GM18511 (cell line): Measurements from ENCODE around the gene LTB4R.
A peak's percentile ranks its signal among the peaks of the same experiment; 100 is the strongest.
"Not testable (repeated sequence)": the region's sequence is repeated elsewhere in the genome, so short reads cannot be mapped to it uniquely, and the experiment has no call there.

Experiments
- ATAC-seq: cut with Tn5 transposase; IDR thresholded peaks from one replicate; pipeline ENCODE4 v1.9.1; 2021; ENCODE audit warnings: mild to moderate bottlenecking, moderate library complexity; ENCODE audit not compliant: unreplicated experiment

Gene LTB4R

GRCh38 chr14:24317141-24317928 is 6.0 kb downstream of the LTB4R start:
- no peak for ATAC-seq

DNA sequence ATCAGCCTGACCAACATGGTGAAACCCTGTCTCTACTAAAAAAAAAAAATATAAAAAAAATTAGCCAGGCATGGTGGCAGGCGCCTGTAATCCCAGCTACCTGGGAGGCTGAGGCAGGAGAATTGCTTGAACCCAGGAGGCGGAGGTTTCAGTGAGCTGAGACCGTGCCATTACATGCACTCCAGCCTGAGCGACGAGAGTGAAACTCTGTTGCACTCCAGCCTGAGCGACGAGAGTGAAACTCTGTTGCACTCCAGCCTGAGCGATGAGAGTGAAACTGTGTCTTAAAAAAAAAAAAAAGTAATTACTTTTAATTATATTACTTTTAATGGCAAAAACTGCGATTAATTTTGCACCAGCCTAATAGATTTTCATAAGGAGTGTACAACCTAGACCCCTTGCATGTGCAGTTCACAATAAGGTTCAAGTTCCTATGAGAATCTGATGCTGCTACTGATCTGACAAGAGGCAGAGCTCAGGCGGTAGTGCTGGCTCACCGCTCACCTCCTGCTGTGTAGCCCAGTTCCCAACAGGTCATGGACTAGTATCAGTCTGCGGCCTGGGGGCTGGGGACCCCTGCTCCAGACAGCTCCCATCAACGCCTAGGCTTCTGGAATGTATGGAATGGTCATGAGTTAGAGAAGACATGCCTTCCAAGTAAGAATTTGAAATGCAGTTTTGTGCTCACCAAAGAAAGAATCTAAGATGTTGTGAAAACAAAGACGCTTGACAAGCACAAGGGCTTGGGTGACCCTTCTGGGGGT is 10.1 kb downstream of the LTB4R start:
- no peak for ATAC-seq

DNA sequence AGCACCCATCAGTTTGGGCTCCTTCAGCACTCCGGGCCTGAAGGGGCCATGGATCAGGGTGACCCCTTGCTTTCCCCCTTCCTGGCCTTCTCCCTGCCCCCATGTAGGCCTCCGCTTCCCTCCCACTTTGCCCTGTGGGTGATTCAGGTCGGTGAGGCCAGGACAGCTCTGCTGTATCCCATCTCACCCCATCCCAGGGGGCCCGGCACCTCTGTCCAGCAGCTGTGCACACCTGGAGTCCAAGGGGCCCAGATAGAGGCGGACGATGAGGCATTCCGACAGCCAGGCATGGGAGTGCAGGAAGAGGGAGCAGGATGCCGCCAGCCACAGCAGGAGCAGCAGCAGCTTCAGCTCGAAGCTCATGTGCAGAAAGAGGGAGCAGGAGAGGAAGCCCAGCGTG is 11.4 kb downstream of the LTB4R start:
- no peak for ATAC-seq

- ATAC-seq, result no peak
Observed at GRCh38 chr14:24323341-24323740, 12.0 kb downstream of the LTB4R start.

DNA sequence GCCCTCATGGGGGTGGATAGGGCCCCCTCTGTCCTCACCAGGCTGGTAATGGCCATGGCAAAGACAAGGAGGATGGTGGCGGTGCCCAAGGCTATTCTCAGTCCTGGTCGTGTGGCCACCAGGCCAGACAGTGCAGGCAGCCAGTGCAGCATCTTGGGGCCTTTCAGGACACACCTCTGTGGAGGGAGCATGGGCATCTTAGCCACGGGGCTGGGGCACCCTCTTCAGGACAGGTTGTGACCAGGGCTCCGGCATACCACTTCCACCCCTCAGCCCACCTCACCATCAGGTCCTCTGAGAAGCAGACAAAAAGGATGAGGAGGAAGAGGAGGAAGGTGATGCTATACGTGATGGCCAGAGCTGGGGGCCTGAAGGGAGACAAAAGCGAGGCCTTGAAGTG is 12.7 kb downstream of the LTB4R start:
- no peak for ATAC-seq

GRCh38 chr14:24325041-24325530 is 13.8 kb downstream of the LTB4R start:
- ATAC-seq, result no peak

- no peak for ATAC-seq
Observed at GRCh38 chr14:24325963-24326362, 14.7 kb downstream of the LTB4R start.

DNA sequence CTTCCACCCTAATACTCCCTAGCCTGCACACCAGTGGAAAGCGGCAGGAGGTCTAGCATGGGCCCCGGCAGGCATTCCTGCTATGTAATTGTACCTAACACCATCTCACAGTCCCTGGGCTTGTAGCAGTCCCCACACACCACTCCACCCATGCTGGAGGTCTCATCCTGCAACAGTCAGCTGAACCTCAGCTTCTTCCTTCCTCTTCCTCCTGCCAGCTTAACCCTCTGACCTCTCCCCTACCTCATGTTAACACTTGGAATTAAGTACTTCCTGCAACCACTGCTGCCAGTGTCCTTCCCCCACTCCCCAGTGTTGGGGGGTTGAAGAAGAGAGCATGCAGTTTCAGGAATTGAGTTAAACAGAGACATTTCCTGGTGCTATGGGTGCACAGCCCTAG is 16.0 kb downstream of the LTB4R start:
- no peak for ATAC-seq

GRCh38 chr14:24327914-24328313 is 16.6 kb downstream of the LTB4R start:
- not testable (repeated sequence) for ATAC-seq

- ATAC-seq, result no peak
Observed at GRCh38 chr14:24329073-24329663, 17.9 kb downstream of the LTB4R start.

DNA sequence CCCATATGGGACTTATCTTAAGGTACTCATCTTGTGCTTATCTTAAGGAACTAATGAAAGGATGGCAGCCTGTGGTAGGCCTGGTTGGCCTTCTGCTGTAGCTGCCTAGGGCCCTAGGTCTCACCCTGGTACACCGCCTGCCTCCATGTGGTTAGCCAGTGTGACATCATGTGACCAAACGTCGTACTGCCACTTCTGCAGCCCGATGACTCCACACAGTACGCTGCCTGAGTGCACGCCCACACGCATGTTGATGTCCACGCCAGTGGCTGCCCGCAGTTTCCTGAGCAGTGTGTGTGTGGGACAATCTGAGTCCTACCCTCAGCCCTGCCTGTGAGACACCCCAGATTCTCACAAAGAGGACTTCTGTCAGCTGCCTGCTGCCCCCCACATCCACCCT is 18.4 kb downstream of the LTB4R start:
- ATAC-seq, result no peak

DNA sequence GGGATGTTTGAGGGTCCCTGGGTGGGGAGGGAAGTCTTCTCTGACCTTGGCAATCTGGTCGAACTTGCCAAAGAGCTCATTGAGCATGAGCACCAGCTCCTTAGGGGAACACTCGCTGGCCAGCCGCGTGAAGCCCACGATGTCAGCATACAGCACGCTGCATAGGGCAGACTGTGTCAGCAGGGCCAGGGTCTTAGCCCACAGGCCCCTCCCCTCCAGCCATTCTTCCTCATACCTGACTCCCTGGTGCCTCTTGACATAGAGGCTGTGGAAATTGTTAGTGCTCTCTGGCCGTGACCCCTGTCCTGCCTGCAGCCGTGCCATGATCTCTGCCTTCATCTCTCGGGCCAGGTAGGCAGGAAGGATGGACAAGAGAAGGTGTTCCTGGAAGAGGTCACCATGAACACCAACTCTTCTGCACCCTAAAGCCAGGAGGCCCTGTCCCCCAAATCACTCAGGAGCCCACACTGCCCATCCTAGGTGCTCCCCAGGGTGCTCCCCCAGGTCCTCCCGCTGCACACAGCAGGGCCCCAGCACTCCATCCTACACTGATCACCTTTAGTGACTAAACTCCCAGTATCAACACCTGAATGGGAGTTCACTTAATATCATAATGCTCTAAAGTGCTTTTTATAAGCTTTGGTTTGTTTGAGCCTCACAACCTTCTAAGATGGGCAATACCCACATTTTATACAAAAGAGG is 19.8 kb downstream of the LTB4R start:
- ATAC-seq, result no peak

DNA sequence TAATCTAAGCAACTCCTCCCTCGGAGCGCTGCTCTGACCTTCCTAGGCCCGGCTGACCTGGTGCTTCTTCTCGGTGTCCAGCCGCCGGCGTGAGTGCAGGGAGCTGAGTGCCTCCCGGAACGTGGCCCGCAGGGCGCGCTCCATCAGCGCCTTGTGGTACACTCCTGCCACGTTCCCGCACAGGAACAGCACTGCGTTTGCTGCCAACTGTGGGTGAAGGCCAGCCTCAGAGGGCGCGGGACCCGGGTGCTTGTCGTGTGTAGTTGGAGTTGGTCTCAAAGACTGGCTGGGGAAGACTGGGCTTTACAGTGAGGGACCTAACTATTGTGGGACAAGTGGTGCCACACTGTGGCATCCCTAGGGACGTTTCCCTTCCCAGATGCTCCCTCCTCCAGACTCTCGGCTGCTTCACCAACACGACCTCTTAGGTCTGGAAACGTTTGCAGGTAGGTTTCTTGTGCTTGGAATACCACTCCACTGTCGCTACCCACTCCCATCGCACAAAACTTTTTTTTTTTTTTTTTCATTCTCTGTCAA is 20.5 kb downstream of the LTB4R start:
- no peak for ATAC-seq

DNA sequence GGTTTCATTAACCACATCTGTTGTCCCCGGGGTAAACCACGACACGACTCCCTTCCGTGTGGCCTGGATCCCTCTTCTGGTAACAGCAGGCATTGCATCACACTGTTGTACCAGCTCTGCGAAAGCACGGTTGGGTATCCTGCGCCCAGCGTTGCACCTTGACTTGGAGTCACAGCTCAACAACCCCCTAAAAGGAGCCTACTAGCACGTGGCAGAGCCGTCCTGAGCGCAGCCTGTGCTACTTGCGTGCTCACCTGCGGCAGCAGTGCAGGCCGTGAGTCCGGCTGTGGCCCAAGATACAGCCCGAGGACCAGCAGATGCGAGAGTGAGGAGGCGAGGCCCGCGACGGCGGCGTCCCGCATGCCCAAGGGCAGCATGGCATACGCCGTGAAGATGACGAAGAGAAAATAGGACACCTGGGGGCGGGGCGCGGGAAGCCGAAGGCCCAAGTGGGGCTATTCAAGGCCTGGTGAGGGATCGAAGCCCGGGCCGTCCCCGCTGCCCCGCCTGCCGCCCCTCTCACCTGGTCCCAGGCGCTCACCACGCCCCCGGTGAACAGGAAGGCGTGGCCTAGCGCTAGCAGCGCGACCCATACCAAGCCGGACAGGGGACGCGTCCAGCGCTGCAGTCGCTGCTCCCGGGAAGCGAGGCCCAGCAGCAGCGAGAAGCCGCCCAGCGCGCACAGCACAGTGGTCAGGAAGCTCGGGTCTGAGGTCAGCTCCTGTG is 21.1 kb downstream of the LTB4R start:
- ATAC-seq, result peak; percentile 90

GRCh38 chr14:24334431-24335291 is 23.4 kb downstream of the LTB4R start, which contains the start of gene ADCY4:
Gene ADCY4, minus strand, starts transcription at chr14:24335071. Its CDS starts 419 bp downstream, at chr14:24334652.
- ATAC-seq, result no peak

DNA sequence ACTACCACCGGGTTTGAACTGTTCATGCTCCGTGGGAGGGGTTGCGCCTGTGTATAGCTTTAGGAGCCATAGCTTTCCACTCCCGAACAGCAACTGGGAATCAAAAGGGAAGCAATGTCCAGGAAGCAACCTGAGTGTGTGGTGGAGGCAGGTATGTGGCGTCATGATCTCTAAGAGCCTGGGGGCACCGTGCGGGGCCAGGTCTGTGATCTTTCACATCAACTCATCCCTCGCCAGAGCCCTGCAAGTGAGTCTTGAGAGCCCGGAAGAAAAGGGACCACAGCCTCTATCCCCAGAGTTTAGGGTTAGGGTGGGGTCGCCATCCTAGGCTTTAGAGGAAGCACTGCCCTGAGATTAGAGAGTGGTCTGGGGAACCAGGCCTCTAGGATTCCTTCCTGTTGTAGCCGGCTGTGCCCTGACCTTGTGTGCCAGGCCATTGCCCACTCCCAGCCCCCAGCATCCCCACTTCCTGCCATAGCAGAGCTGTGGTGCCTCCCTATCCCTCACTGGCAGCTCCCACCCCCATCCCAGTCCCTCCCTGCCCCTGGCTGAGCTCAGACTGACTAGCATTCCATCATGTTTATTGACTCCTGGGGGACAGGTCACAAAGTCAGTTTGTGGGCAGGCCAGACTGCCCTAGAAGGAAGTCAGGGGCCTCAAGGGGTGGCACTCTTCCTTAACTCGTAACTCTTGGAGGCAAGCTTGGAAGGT is 24.3 kb downstream of the LTB4R start:
- ATAC-seq, result no peak

DNA sequence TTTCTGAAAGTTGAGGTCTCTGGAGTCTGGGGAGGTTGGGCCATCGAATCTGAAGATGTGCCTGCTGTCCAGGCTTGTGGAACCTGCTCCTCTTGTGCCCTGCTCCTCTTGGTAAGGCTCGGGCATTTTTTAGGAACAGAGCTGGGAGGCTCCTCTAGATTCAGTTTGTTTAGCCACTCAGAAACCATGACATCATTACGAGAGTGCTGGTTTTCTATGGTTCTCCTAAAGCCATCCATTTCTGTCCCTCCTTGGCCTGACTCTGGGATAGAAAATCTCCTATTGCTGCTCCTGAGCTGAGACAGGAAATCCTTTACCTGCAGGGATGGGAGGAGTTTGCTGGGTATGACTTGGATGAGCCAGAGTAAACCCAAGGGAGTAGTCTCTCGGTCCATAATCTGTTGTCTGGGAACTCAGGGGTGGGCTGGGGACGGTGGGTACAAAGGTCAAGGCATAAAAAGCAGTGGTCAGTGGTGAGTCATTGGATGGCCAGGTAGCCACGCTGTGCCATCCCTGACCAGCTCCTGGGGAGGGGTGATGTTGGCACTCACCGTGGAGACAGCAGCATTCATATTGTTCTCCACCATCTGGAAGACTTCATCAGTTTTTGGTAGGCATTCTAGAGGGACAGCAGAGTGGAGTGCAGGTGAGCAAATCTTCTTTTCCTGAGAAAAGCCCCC is 26.0 kb downstream of the LTB4R start:
- ATAC-seq, result no peak

DNA sequence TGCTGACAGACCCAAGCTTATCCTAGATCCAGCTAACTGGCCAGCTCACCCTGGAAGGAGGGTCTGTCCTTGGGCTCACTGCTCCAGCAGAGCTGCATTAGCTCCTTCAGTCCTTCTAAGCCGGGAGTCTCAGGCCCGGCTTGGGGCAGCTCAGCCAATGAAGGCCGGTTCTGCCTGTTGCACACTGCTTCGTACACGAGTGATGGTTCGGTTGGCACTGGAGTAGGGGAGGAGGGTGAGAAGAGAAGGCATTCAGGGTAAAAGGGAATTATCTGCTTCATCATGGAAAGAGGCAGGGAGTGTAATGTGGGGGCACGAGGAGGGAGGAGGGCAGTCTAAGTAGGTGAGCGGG is 26.5 kb downstream of the LTB4R start:
- no peak for ATAC-seq
